Heart left ventricle (tissue), 16 donors: ENCODE measurements around the gene EIF2D. TPM values are rescaled to one million over a fixed set of nuclear protein-coding genes. Genes with fewer than 3 reads are reported as not detected.
A peak's percentile ranks its signal among the peaks of the same experiment; 100 is the strongest.

Source experiments
- ATAC-seq, 4 donors: fragments of 200-7000 bp; cut with Tn5 transposase; one replicate each; pipeline ENCODE4 v1.9.1; 2020 to 2022; ENCODE audit warnings: moderate library complexity in 4 of 4, mild to moderate bottlenecking in 3 of 4, moderate number of reproducible peaks in 1 of 4
- DNase-seq, 5 donors: peaks; one replicate each; pipeline ENCODE4 v3.0.0-alpha.2; 2020
- H3K27ac ChIP-seq, 12 donors: fragments of 200-600 bp; sonication (generic) in 4 of 12; one replicate each; pipeline versions ENCODE4 v1.5.0 to v1.8.0; 2016 to 2022; ENCODE audit warnings: mild to moderate bottlenecking in 2 of 12
- H3K27me3 ChIP-seq, 9 donors: fragments of 200-600 bp; sonication (generic) in 2 of 9; one replicate each; pipeline versions ENCODE4 v1.5.1 to v1.8.0; 2016 to 2022; ENCODE audit warnings: mild to moderate bottlenecking in 3 of 9
- H3K36me3 ChIP-seq, 9 donors: fragments of 200-600 bp; sonication (generic) in 2 of 9; one replicate each; pipeline versions ENCODE4 v1.5.0 to v1.8.0; 2018 to 2022; ENCODE audit warnings: mild to moderate bottlenecking in 2 of 9
- H3K4me1 ChIP-seq, 12 donors: fragments of 200-600 bp; sonication (generic) in 4 of 12; one replicate each; pipeline versions ENCODE4 v1.5.0 to v1.8.0; 2016 to 2022; ENCODE audit warnings: mild to moderate bottlenecking in 3 of 12
- H3K4me3 ChIP-seq, 12 donors: fragments of 200-600 bp; sonication (generic) in 4 of 12; one replicate each; pipeline versions ENCODE4 v1.5.0 to v1.8.0; 2017 to 2022; ENCODE audit warnings: mild to moderate bottlenecking in 9 of 12, moderate library complexity in 4 of 12
- H3K9me3 ChIP-seq, 12 donors: fragments of 200-600 bp; sonication (generic) in 4 of 12; one replicate each; pipeline versions ENCODE4 v1.5.0 to v1.8.0; 2016 to 2022; ENCODE audit warnings: mild to moderate bottlenecking in 1 of 12
- POLR2A ChIP-seq, 2 donors: fragments of 450-650 bp; IDR thresholded peaks; one replicate each; pipeline ENCODE4 v1.6.1; 2017; ENCODE audit warnings: antibody characterized with exemption in 2 of 2, mild to moderate bottlenecking in 2 of 2, moderate library complexity in 2 of 2
- WGBS, 4 donors: extraction: QIAGEN DNeasy Blood & Tissue Kit in 2 of 4; methylation state at CpG; one replicate each; pipeline versions ENCODE4 v1.1.5 to v1.1.7; 2013 to 2018; 5-methylcytosine and 5-hydroxymethylcytosine counted together
- intact Hi-C, 10 donors: fragments of 100-400 bp; cut with DNase I; formaldehyde crosslinking; loops; one replicate each; pipeline versions ENCODE4 v1.11.1 to v1.14.2; 2022
- polyA plus RNA-seq, 2 donors: library from polyadenylated mRNA; stranded (reverse); fragments of 200-250 nt; gene quantifications; one replicate each; pipeline ENCODE4 v1.2.3, GENCODE V29; 2013
- total RNA-seq, 9 donors: library from RNA; depleted of rRNA in 2 of 9; stranded (reverse); fragments of >200 nt in 2 of 9; fragmentation: NEBNext Ultra II Directional in 3 of 9; extraction: Animal tissue kit (Norgen Biotek cat#: 25700) in 3 of 9; gene quantifications; one replicate each; pipeline versions ENCODE4 v1.1.0 to v1.2.4, GENCODE V29; 2016 to 2023
- TF ChIP-seq, protein P1 (sequence below), 12 donors: fragments of 200-600 bp; sonication (generic) in 4 of 12; IDR thresholded peaks; one replicate each; pipeline versions ENCODE4 v1.5.0 to v1.8.0; 2018 to 2022; ENCODE audit warnings: antibody characterized with exemption in 12 of 12, mild to moderate bottlenecking in 5 of 12
- donor health status: ischemic (EF 13 %, LVEDD 7.1; RV severe dilation, severe dysfunction).
- donor health status: healthy with polysubstance abuse.
- donor health status: DM: no; HTN: yes; CAD: no.
- donor health status: DM: no; HTN: no; CAD: no.
- donor health status: ischemic (EF 25% LVEDD 6.9; RV normal size, moderate dysfunction).
- donor health status: ischemic (EF 25% LVEDD 5.7; RV mildly dilated, moderate dysfunction).
- donor health status: healthy.
- donor health status: DM: yes; HTN: yes; CAD: no.
- donor health status: ischemic (EF 35%, LVEDD 5.7; RV mildly dilated, moderate dysfunction).
- donor health status: nonischemic (EF 11% LVEDD 7.7; RV severe dilation, severe dysfunction).
- donor health status: DM: yes; HTN: yes; CAD: no.
- donor health status: PGD.
- donor health status: ischemic (EF 29% LVEDD 5.4; RV normal size, mild dysfunction).
- donor health status: nonischemic (EF 23%, LVEDD 6.1; RV moderate dilation, normal function).

Gene EIF2D
- total and polyA plus RNA-seq, 11 donors: 15.6 to 37.5 (median 27.6) TPM

DNA sequence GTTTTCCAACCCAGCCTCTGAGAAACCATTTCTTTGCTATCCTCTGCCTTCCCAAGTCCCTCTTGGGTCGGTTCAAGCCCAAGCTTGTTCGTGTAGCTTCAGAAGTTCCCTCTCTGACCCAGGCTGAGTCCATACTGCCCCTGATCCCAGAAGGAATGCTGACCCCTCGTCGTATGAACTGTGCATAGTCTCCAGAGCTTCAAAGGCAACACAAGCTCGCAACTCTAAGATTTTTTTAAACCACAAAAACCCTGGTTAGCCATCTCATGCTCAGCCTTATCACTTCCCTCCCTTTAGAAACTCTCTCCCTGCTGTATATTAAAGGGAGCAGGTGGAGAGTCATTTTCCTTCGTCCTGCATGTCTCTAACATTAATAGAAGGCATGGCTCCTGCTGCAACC, 23.8 kb downstream of the EIF2D start:
- no peak for ATAC-seq
- H3K36me3 ChIP-seq: peaks cover 0 to 96% (median 83%) of the 10 kb centered on the region in 9 donors
- TF ChIP-seq POLR2A (IDR thresholded peaks at IDR 0.05): no peak
- TF ChIP-seq, protein P1, sequence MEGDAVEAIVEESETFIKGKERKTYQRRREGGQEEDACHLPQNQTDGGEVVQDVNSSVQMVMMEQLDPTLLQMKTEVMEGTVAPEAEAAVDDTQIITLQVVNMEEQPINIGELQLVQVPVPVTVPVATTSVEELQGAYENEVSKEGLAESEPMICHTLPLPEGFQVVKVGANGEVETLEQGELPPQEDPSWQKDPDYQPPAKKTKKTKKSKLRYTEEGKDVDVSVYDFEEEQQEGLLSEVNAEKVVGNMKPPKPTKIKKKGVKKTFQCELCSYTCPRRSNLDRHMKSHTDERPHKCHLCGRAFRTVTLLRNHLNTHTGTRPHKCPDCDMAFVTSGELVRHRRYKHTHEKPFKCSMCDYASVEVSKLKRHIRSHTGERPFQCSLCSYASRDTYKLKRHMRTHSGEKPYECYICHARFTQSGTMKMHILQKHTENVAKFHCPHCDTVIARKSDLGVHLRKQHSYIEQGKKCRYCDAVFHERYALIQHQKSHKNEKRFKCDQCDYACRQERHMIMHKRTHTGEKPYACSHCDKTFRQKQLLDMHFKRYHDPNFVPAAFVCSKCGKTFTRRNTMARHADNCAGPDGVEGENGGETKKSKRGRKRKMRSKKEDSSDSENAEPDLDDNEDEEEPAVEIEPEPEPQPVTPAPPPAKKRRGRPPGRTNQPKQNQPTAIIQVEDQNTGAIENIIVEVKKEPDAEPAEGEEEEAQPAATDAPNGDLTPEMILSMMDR (IDR thresholded peaks at IDR 0.05): no peak
- no peaks in the 10 kb centered on the region for H3K9me3 ChIP-seq
- peaks cover 0 to 31% (median under 1%) of the 10 kb centered on the region in 12 donors for H3K4me1 ChIP-seq
- no peak for DNase-seq
- no peaks in the 10 kb centered on the region for H3K27me3 ChIP-seq
- peak overlapping the region in 4 of 12 donors; percentile 25 to 65 (median 44) for H3K27ac ChIP-seq
- intact Hi-C loops: no loop called here
- no peak overlapping the region for H3K4me3 ChIP-seq
- WGBS, 4 donors: 74 to 85% (median 79%) methylated on average over 6 of the region's 6 CpGs

DNA sequence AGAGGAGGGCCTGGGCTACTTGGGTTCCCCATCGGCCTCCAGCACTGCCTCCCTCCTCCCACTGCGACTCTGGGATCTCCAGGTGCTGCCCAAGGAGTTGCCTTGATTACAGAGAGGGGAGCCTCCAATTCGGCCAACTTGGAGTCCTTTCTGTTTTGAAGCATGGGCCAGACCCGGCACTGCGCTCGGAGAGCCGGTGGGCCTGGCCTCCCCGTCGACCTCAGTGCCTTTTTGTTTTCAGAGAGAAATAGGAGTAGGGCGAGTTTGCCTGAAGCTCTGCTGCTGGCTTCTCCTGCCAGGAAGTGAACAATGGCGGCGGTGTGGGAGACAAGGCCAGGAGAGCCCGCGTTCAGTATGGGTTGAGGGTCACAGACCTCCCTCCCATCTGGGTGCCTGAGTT, 24.4 kb downstream of the EIF2D start:
- TF ChIP-seq, protein P1 (IDR thresholded peaks at IDR 0.05): no peak
- TF ChIP-seq POLR2A (IDR thresholded peaks at IDR 0.05): no peak
- WGBS, 4 donors: 86 to 88% (median 87%) methylated on average over 9 to 14 of the region's 14 CpGs
- no peaks in the 10 kb centered on the region for H3K9me3 ChIP-seq
- ATAC-seq (no peak), DNase-seq (no peak)
- intact Hi-C loops: no loop called here
- no peak overlapping the region for H3K4me3 ChIP-seq
- peaks cover 0 to 37% (median 3%) of the 10 kb centered on the region in 12 donors for H3K4me1 ChIP-seq
- H3K27me3 ChIP-seq: no peaks in the 10 kb centered on the region
- H3K27ac ChIP-seq: peak overlapping the region in 2 of 12 donors; percentile 25 to 33
- peaks cover 0 to 92% (median 78%) of the 10 kb centered on the region in 9 donors for H3K36me3 ChIP-seq

DNA sequence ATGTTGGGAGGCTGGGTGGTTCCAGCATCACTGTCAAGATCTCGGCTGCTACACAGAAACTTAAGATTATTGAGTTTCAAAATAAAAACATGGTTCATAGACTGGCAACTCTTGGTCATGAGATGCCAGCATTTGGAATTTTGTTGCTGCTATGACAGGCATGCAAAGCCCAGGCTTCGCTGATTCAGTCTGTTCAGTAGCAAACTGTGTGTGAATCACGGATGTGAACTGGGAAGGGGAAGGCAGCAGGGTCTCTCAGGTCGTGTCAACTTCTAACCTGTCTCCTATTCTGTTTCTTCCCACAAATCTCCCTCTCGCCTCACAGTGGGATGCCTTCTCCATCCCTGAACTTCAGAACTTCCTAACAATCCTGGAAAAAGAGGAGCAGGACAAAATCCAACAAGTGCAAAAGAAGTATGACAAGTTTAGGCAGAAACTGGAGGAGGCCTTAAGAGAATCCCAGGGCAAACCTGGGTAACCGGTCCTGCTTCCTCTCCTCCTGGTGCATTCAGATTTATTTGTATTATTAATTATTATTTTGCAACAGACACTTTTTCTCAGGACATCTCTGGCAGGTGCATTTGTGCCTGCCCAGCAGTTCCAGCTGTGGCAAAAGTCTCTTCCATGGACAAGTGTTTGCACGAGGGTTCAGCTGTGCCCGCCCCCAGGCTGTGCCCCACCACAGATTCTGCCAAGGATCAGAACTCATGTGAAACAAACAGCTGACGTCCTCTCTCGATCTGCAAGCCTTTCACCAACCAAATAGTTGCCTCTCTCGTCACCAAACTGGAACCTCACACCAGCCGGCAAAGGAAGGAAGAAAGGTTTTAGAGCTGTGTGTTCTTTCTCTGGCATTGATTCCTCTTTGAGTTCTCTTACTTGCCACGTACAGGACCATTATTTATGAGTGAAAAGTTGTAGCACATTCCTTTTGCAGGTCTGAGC, 25.5 kb downstream of the EIF2D start:
- intact Hi-C loops: no loop called here
- Histone ChIP-seq H3K4me1 (peaks cover 0 to 49% (median 3%) of the 10 kb centered on the region in 12 donors), H3K27ac (no peak overlapping the region), H3K4me3 (no peak overlapping the region), H3K9me3 (no peaks in the 10 kb centered on the region), H3K36me3 (peaks cover 0 to 81% (median 67%) of the 10 kb centered on the region in 9 donors), H3K27me3 (no peaks in the 10 kb centered on the region)
- DNase-seq: no peak
- TF ChIP-seq, protein P1 (IDR thresholded peaks at IDR 0.05): no peak
- TF ChIP-seq POLR2A (IDR thresholded peaks at IDR 0.05): no peak
- whole genome bisulfite sequencing, 4 donors: 71 to 85% (median 80%) methylated on average over 13 of the region's 13 CpGs
- no peak for ATAC-seq

DNA sequence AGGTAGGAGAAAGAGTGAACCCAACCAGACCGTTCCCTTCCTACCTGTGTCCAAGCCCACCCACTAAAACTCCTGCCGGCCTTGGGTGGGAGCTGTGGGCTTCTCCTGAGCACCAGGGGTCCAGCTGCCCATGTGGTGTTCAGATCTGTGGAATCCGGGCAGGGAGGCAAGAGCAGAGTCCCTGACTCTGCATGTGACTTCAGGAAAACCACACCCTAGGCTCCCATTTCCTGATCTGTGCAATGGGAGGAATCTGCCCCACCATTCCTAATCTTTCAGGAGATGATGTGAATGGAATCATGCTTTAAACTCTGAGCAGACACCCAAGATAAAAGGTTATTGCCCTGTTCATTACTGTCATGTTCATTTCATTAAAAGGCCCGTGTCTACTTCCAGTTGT, 27.6 kb downstream of the EIF2D start:
- 68 to 70% (median 69%) methylated on average over 4 of the region's 4 CpGs for WGBS, 4 donors
- peaks cover 0 to 60% (median 46%) of the 10 kb centered on the region in 9 donors for H3K36me3 ChIP-seq
- peaks cover 0 to 55% (median 9%) of the 10 kb centered on the region in 12 donors for H3K4me1 ChIP-seq
- ATAC-seq (no peak), DNase-seq (no peak)
- intact Hi-C loops: loop anchor here in 6 of 10 donors (1.0 to 5.0 kb wide), 6 partner anchors 37 to 107 kb away; no protein-coding TSS in a partner anchor
- TF ChIP-seq, protein P1 (IDR thresholded peaks at IDR 0.05): no peak
- TF ChIP-seq POLR2A (IDR thresholded peaks at IDR 0.05): no peak
- no peaks in the 10 kb centered on the region for H3K27me3 ChIP-seq
- H3K4me3 ChIP-seq: no peak overlapping the region
- peak overlapping the region in 1 of 12 donors; percentile 14 for H3K27ac ChIP-seq
- no peaks in the 10 kb centered on the region for H3K9me3 ChIP-seq
